Measurements from ENCODE around the gene CTSD.

The CTSD gene

DNA sequence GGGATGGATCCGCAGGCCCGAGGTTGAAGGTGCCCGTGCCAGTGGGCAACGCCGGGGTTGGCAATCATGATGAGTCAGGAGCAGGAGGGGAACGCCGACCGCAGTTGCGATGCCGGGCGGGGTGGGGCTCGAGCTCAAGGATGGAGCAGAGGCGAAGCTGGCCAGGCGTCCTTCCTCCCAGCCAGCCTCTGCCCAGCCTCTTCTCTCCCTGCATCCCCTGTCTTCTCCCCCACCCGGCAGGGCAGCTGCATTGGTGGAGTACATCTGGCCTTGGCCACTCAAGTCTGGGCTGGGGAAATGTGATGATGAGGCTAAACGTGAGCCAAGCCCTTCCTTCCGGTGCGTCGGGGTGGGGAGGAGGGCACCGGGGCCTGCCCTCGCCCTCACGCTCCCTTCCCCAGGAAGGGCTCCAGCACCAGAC is 17.2 kb downstream of the CTSD start:
- DNase-seq (ENCODE audit: insufficient read length, low spot score) (no peak), FAIRE-seq (no peak)

DNA sequence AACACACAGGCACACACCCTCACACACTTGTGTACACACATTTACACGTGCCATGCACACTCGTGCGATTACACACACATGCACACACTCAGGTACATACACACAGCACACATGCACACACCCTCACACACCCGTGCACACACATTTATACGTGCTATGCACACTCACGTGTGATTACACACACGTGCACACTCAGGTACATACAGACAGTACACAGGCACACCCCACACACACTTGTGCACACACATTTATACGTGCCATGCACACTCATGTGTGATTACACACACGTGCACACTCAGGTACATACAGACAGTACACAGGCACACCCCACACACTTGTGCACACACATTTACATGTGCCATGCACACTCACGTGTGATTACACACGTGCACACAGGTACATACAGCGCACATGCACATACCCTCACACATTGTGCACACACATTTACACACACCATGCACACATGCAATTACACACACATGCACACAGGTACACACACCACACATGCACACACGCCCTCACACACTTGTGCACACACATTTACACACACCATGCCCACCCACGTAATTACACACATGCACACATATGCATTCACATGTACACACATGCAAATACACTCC is 17.9 kb downstream of the CTSD start:
- FAIRE-seq, result no peak
- no peak for DNase-seq (ENCODE audit: insufficient read length, low spot score)

DNA sequence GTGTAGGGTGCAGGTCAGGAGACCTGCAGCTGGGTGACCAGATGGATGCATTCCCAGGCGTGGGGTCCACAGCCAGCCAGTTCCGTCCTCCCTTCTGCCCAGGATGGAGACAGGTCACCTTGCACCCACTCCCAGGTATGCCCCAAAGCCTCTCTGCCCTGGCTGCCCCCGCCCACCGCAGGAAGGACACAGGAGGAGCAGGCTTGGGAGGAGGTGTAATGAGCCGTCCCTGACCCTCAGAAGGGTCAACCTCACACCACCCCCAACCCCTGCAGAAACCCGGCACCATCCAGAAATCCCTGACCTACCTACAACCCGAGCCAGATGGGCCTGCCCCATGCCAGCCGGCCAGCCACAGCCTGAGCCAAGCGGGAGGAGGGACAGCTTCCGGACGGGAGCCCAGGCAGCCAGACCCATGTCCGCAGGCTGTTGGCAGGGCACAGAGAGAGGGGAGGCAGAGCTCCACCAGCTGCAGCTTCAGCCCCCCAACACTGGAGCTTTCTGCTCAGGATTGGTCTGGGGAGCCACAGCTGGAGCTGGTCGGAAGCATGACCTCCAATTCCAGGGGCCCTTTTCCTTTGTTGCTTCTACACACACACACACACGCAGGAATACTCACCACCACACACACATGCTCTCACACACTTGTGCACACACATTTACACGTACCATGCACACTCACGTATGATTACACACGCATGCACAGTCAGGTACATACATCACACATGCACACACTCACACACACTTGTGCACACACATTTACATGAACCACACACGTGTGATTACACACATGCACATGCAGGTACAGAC is 18.6 kb downstream of the CTSD start:
- FAIRE-seq, result peak; percentile 99
- no peak for DNase-seq (ENCODE audit: insufficient read length, low spot score)

DNA sequence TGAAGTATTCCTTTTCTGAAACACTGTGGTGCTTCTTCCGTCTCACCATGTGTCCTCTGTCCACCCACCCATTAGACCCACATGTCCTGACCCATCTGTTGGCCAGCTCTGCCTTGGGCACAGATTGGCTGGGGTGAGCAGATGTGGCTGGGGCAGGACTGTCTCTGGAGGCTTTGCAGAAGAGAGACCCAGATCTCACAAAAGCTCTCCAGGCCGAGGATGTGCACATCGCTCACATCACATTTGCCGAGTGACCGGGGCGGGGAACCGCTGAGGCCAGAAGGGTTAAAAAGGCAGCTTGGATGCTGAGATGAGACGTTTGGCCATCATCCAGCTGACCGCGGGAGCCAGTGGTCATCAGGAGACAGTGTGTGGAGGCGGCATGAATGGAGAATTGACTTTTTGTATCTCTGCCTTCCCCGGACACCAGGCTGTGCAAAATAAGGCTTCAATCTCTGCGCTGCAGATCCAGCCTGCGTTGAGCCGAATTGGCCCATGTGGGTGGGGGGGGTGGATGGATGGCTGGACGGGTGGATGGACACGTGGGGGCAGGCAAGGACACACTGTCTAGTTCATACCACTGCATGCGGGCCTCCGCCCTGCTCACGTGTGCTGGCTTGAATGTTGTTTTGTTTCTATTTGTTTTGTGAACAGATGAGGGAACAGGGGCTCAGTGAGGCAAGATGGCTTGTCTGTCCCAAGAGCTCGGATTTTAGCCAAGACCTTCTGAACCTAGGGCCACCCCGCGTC is 19.4 kb downstream of the CTSD start:
- DNase-seq (ENCODE audit: insufficient read length, low spot score) (no peak), FAIRE-seq (no peak)

DNA sequence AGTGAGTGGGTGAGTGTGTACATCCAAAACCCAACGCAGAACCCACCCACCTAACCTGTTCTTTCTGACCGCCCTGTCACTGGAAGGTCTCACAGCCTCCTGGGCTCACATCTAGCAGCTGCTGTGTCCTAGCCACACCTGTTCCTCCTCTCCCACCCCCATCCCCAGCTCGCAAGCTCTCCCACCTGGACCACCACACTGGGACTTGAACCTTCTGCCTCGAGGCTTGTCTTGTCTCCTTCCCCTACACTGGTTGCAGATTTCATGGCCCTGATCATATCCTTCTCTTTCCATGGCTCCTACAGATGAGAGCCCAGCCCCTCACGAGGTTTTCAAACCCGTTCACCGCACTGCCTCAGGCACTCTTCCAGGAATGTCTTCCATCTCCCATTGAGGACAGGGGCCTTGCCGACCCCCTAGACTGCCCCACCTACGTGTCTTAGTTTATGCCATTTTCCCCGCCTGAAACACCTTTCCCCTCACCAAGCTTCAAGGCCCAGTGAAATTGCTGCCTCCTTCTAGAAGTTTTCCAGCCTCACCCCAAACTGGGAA is 20.1 kb downstream of the CTSD start:
- FAIRE-seq, result no peak

DNA sequence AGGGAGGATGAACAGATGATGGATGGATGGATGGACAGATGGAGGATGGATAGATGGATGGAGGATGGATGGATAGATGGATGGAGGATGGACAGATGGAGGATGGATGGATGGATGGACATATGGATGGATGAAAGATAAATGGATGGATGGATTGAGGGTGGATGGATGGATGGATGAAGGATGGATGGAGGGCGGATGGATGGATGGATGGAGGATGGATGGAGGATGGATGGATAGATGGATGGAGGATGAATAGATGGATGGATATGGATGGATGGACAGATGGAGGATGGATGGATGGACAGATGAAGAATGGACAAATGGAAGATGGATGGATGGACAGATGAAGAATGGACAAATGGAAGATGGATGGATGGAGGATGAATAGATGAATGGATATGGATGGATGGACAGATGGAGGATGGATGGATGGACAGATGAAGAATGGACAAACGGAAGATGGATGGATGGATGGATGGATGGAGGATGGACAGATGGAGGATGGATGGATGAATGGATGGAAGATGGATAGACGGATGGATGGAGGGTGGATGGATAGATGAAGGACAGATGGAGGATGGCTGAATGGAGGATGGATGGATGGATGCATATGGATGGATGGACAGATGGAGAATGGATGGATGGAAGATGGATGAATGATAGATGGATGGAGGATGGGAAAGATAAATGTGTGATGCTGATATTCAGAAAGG is 20.7 kb downstream of the CTSD start:
- DNase-seq (ENCODE audit: insufficient read length, low spot score) (no peak), FAIRE-seq (peak; percentile 96)

More for the DNA sequence above, 20.1 kb downstream of the CTSD start:
- DNase-seq (ENCODE audit: insufficient read length, low spot score), result no peak

DNA sequence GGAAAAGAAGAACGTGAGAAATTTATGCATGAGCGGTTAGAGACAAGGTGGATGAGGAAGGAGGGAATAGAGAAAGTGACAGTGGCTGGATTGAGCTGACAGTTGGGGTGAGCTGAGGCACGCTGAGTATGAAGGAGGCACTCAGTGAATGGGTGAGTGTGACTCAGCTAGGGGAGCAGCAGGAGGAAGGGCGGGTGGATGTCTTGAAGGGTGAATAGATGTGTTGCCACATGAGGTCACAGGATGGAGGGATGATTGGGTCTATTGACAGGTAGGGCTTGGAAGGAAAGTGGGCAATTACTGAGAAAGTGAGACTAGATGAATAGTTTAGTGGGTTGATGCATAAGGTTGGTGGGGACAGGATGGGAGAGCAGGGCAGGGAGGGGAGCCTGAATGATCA is 21.4 kb downstream of the CTSD start:
- no peak for FAIRE-seq
- no peak for DNase-seq (ENCODE audit: insufficient read length, low spot score)

DNA sequence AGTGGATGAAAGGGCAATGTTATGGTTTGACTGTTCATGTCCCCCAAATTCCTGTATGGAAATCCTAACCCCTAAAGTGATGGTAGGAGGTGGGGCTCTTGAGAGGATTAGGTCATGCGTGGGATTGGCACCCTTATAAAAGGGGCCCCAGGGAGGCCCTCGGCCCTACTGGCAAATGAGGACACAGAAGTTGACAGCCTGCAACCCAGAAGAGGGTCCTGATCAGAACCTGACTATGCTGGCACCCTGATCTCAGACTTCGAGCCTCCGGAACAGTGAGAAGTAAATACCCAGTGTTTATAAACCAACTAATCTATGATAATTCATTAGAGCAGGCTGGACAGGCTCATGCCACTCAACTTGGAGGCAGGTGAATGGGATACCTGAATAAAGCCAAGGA is 22.0 kb downstream of the CTSD start:
- FAIRE-seq (no peak), DNase-seq (ENCODE audit: insufficient read length, low spot score) (no peak)

DNA sequence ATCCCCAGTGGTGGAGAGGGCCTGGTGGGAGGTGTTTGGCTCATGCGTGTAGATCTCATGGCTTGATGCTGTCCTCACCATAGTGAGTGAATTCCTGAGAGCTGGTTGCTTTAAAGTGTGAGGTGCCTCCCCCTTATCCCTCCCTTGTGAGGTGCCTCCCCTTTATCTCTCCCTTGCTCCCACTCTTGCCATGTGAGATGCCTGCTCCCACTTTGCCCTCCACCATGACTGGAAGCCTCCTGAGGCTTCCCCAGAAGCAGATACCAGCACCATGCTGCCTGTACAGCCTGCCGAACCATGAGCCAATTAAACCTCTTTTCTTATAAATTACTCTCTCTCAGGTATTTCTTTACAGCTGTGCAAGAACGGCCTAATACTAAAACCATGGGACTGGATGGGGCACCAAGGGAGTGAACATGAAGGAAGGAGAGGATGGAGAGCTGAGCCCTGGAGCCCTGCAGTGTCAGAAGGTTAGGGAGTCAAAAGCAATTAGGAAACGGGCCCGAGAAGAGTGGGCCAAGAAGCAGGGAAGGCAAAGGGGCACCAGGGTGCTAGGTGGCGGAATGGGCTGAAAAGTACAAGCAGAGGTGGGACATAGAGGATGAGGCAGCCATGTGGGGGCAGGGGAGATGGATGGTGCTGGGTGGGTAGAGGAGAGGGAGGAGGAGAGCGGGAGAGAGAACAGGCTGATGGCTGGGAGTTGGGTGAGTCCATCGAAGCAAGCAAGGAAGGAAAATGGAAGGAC is 22.8 kb downstream of the CTSD start:
- DNase-seq (ENCODE audit: insufficient read length, low spot score), result no peak
- FAIRE-seq, result no peak

DNA sequence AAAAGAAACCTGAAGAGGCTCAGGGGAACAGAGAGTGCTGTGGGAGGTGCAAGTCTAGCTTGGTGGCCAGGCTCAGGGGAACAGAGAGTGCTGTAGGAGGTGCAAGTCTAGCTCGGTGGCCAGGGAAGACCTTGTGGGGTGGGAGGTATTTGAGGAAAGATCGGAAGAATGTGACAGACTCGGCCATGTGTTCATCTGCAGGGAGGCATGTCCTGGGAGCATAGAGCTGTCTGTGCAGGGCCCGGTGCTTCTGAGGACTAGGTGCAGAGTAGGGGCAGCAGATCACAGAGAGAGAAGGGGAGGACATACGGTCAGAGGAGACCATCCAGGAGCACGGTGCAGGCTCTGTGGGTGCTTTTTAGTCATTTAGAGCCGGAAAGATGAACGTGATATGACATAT is 24.2 kb downstream of the CTSD start:
- FAIRE-seq (no peak), DNase-seq (ENCODE audit: insufficient read length, low spot score) (no peak)

DNA sequence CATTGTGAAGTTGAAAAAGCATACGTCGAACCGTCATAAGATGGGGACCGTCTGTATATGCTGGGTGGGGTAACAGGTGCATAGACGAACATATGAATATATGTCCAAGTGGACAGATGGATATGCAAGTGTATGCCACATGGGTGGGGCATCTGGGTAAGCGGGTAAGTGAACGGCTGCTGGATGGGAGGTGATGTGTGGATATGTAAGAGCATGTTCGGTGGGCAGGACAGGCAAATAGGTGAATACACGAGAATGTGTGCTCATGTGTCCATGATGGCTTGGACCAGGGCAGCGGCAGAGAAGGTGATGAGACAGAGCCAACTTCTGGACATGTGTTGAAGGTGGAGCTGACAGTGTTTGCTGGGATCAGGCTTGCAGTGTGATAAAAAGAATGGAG is 25.3 kb downstream of the CTSD start:
- FAIRE-seq, result no peak
- no peak for DNase-seq (ENCODE audit: insufficient read length, low spot score)

DNA sequence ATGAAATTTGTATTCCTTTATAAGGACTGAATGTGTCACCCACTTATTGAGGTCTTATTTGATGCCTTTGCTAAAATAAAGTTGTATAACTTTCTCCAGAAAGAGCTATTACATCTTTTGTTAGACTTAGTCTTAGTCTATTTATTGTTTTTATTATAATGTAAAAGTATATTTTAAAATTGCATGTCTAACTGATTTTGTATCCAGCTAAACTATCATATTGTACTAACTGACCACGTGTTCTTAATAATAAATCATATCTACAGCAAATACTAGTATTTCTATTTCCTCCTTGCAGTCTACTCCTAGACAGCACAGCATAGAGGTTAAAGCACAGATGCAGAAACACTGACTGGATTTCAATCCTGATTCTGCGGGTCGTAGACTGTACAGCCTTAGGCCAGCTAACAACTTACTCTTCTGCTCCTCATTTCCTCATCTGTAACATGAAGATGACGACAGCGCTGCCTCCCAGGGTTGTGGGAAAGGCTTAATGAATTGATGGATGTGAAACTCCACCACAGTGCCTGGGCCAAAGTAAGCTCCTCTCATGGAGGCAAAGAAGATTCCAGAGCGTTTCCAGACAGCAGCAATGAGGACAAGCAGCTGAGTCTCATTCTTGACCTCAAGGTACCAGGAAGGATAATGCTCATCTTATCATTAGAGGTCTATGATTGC is 26.5 kb downstream of the CTSD start:
- FAIRE-seq, result no peak

DNA sequence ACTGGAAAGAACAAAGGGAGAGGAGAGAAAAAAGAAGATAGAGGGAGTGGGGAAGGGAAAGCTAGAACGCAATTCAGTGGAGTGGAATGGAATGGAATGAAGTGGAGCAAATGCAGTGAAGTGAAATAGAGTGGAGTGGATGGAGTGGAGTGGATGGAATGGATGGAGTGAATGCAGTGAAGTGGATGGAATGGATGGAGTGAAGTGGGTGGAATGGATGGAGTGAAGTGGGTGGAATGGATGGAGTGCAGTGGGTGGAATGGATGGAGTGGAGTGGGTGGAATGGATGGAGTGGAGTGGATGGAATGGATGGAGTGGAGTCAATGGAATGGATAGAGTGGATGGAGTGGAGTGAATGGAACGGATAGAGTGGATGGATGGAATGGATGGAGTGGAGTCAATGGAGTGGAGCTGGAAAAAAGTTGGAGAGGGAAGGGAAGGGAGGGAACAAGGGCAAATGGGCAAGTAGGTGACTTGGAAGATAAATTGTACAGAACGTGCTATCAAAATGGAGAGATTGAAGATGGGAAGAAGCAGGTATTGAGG is 27.2 kb downstream of the CTSD start:
- FAIRE-seq (no peak), DNase-seq (ENCODE audit: insufficient read length, low spot score) (no peak)

More for the DNA sequence above, 26.5 kb downstream of the CTSD start:
- DNase-seq (ENCODE audit: insufficient read length, low spot score), result no peak

DNA sequence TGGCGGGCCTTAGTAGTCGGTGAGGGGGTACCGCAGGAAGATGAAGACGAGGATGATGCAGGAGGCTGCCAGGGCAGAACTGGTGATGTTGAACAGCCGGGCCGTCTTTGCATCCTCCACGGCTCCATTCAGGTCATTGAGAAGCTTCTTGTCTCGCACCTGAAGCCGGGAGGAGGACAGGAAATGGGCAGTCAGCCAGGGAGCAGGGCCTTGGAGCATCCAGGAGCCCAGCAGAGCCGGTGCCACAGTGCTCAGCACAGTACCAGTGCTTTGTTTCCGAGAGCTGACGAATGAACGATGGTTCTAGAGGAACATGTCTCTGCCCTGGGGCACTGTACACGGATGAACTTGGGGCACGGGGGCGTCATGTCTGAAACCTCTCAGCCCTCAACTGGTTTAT is 28.5 kb downstream of the CTSD start:
- FAIRE-seq, result no peak
- no peak for DNase-seq (ENCODE audit: insufficient read length, low spot score)

DNA sequence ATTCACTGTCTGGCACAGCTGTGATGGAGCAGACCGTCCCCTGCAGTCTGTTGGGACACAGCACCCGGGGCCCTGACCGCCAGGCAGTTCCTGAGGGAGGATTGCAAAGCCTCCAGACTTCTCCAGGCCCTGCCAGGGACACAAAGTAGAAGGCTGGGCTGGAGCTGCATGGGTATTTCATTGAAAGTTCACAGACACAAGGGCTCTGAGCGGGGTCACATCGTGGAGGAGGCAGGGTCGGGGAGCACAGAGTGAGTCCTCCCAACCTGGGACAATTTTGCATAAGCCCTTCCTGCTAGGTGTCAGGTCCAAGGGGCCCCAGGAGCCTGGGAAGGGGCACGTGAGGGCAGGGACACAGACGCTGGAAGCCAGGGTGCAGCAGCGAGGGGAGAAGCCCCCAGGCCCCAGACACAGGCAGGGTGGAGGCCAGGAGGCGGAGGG is 29.1 kb downstream of the CTSD start:
- DNase-seq (ENCODE audit: insufficient read length, low spot score), result no peak
- no peak for FAIRE-seq

DNA sequence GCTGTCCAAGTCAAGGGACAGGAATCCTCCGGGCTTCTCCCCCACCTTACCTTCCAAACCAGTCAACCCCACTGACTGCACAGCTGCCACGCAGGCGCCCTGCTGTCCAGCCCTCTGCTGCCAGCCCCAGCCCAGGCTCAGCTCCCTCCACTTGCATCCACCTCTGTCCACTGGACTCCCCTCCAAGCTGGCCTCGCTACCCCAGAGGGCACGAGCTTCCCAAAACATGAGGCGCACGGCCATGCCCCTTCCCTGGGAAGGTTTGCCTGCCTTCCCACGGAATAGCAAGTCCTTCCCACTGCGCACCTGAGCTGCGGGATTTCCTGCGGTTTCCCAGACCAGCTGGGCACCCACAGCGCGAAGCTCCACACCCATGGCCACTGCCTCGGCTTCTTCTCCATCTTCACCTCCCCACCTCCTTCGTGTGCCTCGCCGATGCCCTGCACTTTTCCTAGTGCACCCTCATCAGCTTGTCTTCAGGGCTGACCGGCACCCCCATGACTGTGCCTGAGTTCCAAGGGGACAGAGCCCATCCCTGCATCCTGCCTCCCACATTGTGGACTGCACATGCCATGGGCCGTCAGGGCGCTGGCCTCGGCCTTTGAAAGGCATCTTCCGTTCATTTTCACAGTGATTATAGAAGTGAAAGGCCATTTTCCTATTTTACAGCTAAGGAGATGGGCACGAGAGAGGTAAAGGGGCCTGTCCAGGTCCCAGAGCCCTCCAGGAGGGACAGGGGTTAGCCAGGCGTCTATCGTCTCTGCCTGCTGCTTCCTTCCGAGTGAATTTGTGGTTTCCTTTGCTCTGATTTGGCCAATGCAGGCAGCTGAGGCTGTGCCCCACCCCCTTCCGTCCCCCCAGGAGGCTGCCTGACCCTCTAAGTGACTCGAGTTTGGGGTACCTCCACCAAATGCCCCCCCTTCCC is 29.7 kb downstream of the CTSD start:
- FAIRE-seq, result no peak
- no peak for DNase-seq (ENCODE audit: insufficient read length, low spot score)

DNA sequence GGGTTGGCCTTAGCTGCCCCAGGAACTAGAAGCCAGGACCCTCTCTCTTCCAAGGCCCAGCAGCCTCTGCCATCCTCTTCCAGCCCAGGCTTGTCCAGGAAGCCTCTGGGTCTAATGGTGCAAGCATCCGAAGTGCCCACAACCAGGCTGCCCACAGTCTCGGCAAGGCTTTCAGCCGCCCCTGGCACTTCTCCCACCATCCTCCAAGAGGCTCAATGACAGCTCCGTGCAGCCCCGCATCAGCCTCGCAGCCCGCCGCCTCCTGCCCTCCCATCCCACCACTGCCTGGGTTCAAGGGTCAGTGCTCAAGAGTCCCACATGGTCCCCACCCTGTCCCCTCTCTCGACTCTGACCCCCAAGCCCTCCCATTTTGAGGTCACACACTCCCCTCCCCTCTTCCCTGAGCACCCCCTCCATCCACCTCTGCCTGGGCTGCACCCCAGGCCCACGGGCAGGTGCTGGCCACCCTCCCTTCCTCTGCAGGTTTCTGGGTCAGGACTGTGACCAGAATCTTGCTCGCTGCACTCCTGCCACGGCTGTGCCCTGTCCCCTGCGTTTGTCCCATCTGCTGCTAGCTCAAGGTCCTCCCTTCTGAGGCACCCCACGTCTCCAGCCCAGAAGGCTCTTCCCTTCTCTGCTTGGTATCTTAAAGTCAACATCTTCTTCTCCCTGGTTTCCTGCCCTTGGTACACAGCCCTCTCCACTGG is 30.6 kb downstream of the CTSD start:
- DNase-seq (ENCODE audit: insufficient read length, low spot score) (no peak), FAIRE-seq (no peak)

Measured in HTR-8/SVneo (cell line).